ENCODE measurements around the gene CCDC177. TPM values are rescaled to one million over a fixed set of nuclear protein-coding genes. Genes with fewer than 3 reads are reported as not detected.

Gene CCDC177
- total RNA-seq, 1 experiment from 2014 or later, result 0.09 TPM

GRCh38 chr14:69586404-69586803 is 11.7 kb upstream of the CCDC177 start:
- Histone ChIP-seq H3K4me3 (ENCODE audit: low read depth, low read length, poor library complexity, severe bottlenecking) (no peak overlapping the region), H3K27ac (ENCODE audit: low read depth, low read length, poor library complexity, severe bottlenecking) (no peak overlapping the region), H3K9me3 (ENCODE audit: low read depth, low read length, poor library complexity, severe bottlenecking) (no peaks in the 10 kb centered on the region), H3K36me3 (ENCODE audit: insufficient read depth, low read length, poor library complexity, severe bottlenecking) (no peaks in the 10 kb centered on the region), H3K27me3 (replicated peaks; ENCODE audit: insufficient read depth, low read depth, low read length, poor library complexity) (no peaks in the 10 kb centered on the region), H3K4me1 (ENCODE audit: insufficient read depth, low read length, poor library complexity, severe bottlenecking) (no peaks in the 10 kb centered on the region)
- ChIA-PET POLR2A (ENCODE audit: low non-redundant PET) (no interaction called here), CTCF (interaction anchor here (1.9 kb wide), 1 partner anchor 26 kb away, joined by 4 read pairs; no protein-coding TSS in a partner anchor)
- no peak for DNase-seq (ENCODE audit: low spot score)
- TF ChIP-seq EZH2 (IDR thresholded peaks at IDR 0.05; ENCODE audit: borderline replicate concordance, low read depth, low read length, poor library complexity, severe bottlenecking) (no peak), CTCF (conservative IDR thresholded peaks at IDR 0.05; ENCODE audit: low read depth, low read length) (no peak)
- intact Hi-C loops (cut with micrococcal nuclease; ENCODE audit: unreplicated experiment), result no loop called here
- BruUV-seq (replicated peaks), result no TSS peak

- intact Hi-C loops (cut with micrococcal nuclease; ENCODE audit: unreplicated experiment), result loop anchor here (5.0 kb wide), 1 partner anchor 443 kb away; no protein-coding TSS in a partner anchor
Observed at GRCh38 chr14:69584389-69584788, 9.7 kb upstream of the CCDC177 start.

GRCh38 chr14:69582829-69583228 is 8.2 kb upstream of the CCDC177 start:
- no peak for DNase-seq (ENCODE audit: low spot score)
- H3K4me3 ChIP-seq (ENCODE audit: low read depth, low read length, poor library complexity, severe bottlenecking), result no peak overlapping the region
- H3K27ac ChIP-seq (ENCODE audit: low read depth, low read length, poor library complexity, severe bottlenecking), result no peak overlapping the region
- H3K4me1 ChIP-seq (ENCODE audit: insufficient read depth, low read length, poor library complexity, severe bottlenecking), result no peaks in the 10 kb centered on the region
- no peaks in the 10 kb centered on the region for H3K9me3 ChIP-seq (ENCODE audit: low read depth, low read length, poor library complexity, severe bottlenecking)
- ChIA-PET POLR2A (ENCODE audit: low non-redundant PET) (no interaction called here), CTCF (interaction anchor here (0.6 to 3.3 kb wide), 2 partner anchors 144 to 225 kb away, joined by 5 to 19 read pairs; no protein-coding TSS in a partner anchor)
- intact Hi-C loops (cut with micrococcal nuclease; ENCODE audit: unreplicated experiment), result loop anchor here (5.0 kb wide), 1 partner anchor 444 kb away; no protein-coding TSS in a partner anchor
- BruUV-seq (replicated peaks), result no TSS peak
- no peak for TF ChIP-seq CTCF (conservative IDR thresholded peaks at IDR 0.05; ENCODE audit: low read depth, low read length)
- TF ChIP-seq EZH2 (IDR thresholded peaks at IDR 0.05; ENCODE audit: borderline replicate concordance, low read depth, low read length, poor library complexity, severe bottlenecking), result no peak
- peaks cover 9% of the 10 kb centered on the region for H3K27me3 ChIP-seq (replicated peaks; ENCODE audit: insufficient read depth, low read depth, low read length, poor library complexity)
- H3K36me3 ChIP-seq (ENCODE audit: insufficient read depth, low read length, poor library complexity, severe bottlenecking), result no peaks in the 10 kb centered on the region

More at GRCh38 chr14:69584389-69584788, 9.7 kb upstream of the CCDC177 start:
- TF ChIP-seq EZH2 (IDR thresholded peaks at IDR 0.05; ENCODE audit: borderline replicate concordance, low read depth, low read length, poor library complexity, severe bottlenecking) (no peak), CTCF (conservative IDR thresholded peaks at IDR 0.05; ENCODE audit: low read depth, low read length) (no peak)
- Histone ChIP-seq H3K27ac (ENCODE audit: low read depth, low read length, poor library complexity, severe bottlenecking) (no peak overlapping the region), H3K9me3 (ENCODE audit: low read depth, low read length, poor library complexity, severe bottlenecking) (no peaks in the 10 kb centered on the region), H3K36me3 (ENCODE audit: insufficient read depth, low read length, poor library complexity, severe bottlenecking) (no peaks in the 10 kb centered on the region), H3K4me1 (ENCODE audit: insufficient read depth, low read length, poor library complexity, severe bottlenecking) (no peaks in the 10 kb centered on the region), H3K4me3 (ENCODE audit: low read depth, low read length, poor library complexity, severe bottlenecking) (no peak overlapping the region), H3K27me3 (replicated peaks; ENCODE audit: insufficient read depth, low read depth, low read length, poor library complexity) (no peaks in the 10 kb centered on the region)
- ChIA-PET POLR2A (ENCODE audit: low non-redundant PET) (interaction anchor here (0.6 kb wide), 1 partner anchor 135 kb away, joined by 3 read pairs; no protein-coding TSS in a partner anchor), CTCF (interaction anchor here (0.5 to 3.3 kb wide), 7 partner anchors 9 to 169 kb away, joined by 3 to 19 read pairs (median 4); no protein-coding TSS in a partner anchor)
- no TSS peak for BruUV-seq (replicated peaks)
- DNase-seq (ENCODE audit: low spot score), result no peak
